CD14-positive monocyte (primary cell): Measurements from ENCODE around the gene HES6. TPM values are rescaled to one million over a fixed set of nuclear protein-coding genes. Genes with fewer than 3 reads are reported as not detected.

ENCODE experiments used
- DNase-seq, 3 donors: peaks; one replicate each; pipeline ENCODE4 v3.0.0-alpha.2; 2011 to 2022
- H2AFZ ChIP-seq: 2 replicates; pipeline ENCODE4 v1.6.0; 2012; ENCODE audit warnings: mild to moderate bottlenecking, low read depth, low read length, inconsistent platforms; ENCODE audit not compliant: insufficient read depth, poor library complexity, severe bottlenecking
- H3K27ac ChIP-seq, 2 donors: 1 replicate in 1 of 2; 2 replicates in 1 of 2; pipeline ENCODE4 v1.5.1; 2012 to 2013; ENCODE audit warnings: low read length in 2 of 2, control low read depth in 1 of 2, inconsistent platforms in 1 of 2, low read depth in 1 of 2, mild to moderate bottlenecking in 1 of 2
- H3K27me3 ChIP-seq, 2 donors: one replicate each; pipeline versions ENCODE4 v1.6.0 to v1.6.1; 2011 to 2013; ENCODE audit warnings: low read length in 2 of 2; ENCODE audit not compliant: control insufficient read depth in 2 of 2, insufficient read depth in 2 of 2
- H3K36me3 ChIP-seq, 2 donors: replicated peaks in 1 of 2; 1 replicate in 1 of 2; 2 replicates in 1 of 2; pipeline versions ENCODE4 v1.5.1 to v1.6.1; 2012 to 2013; ENCODE audit warnings: low read length in 2 of 2, control low read depth in 1 of 2, inconsistent platforms in 1 of 2, mild to moderate bottlenecking in 1 of 2; ENCODE audit not compliant: insufficient read depth in 2 of 2, control insufficient read depth in 1 of 2
- H3K4me1 ChIP-seq, 2 donors: 1 replicate in 1 of 2; 2 replicates in 1 of 2; pipeline versions ENCODE4 v1.5.1 to v1.6.1; 2012 to 2013; ENCODE audit warnings: low read length in 2 of 2, control low read depth in 1 of 2, inconsistent platforms in 1 of 2, mild to moderate bottlenecking in 1 of 2, moderate library complexity in 1 of 2; ENCODE audit not compliant: insufficient read depth in 2 of 2, control insufficient read depth in 1 of 2
- H3K4me2 ChIP-seq: replicated peaks from 2 replicates; pipeline ENCODE3; 2012; ENCODE audit warnings: low read length, moderate library complexity, mild to moderate bottlenecking; ENCODE audit not compliant: poor library complexity, severe bottlenecking; ENCODE audit errors: extremely low read depth
- H3K4me3 ChIP-seq, 3 experiments: fragments of 200-600 bp in 1 of 3; sonication (generic) in 1 of 3; replicated peaks in 1 of 3; 1 replicate in 2 of 3; 2 replicates in 1 of 3; pipeline ENCODE4 v1.5.1; 2011 to 2013; ENCODE audit warnings: low read length in 3 of 3, mild to moderate bottlenecking in 3 of 3, control low read depth in 2 of 3, low read depth in 2 of 3, inconsistent platforms in 1 of 3, moderate library complexity in 1 of 3
- H3K79me2 ChIP-seq: 2 replicates; pipeline ENCODE4 v1.6.0; 2012; ENCODE audit warnings: mild to moderate bottlenecking, control low read depth, inconsistent platforms, low read length, moderate library complexity; ENCODE audit not compliant: insufficient read depth
- H3K9ac ChIP-seq: 2 replicates; pipeline ENCODE4 v1.6.0; 2017; ENCODE audit warnings: low read length, mild to moderate bottlenecking; ENCODE audit not compliant: insufficient read depth, poor library complexity, severe bottlenecking
- H3K9me3 ChIP-seq, 2 donors: replicated peaks in 1 of 2; 1 replicate in 1 of 2; 2 replicates in 1 of 2; pipeline versions ENCODE4 v1.5.1 to v1.6.1; 2012 to 2013; ENCODE audit warnings: low read length in 2 of 2, control low read depth in 1 of 2; ENCODE audit not compliant: control insufficient read depth in 1 of 2, insufficient read depth in 1 of 2
- H4K20me1 ChIP-seq: 2 replicates; pipeline ENCODE4 v1.6.0; 2012; ENCODE audit warnings: mild to moderate bottlenecking, low read length, control low read depth, moderate library complexity; ENCODE audit not compliant: insufficient read depth
- H3K27ac Mint-ChIP-seq, 7 donors: one replicate each; pipeline ENCODE4 v1.8.0; 2020; ENCODE audit warnings: mild to moderate bottlenecking in 7 of 7, mixed read lengths in 7 of 7, moderate library complexity in 6 of 7, inconsistent platforms in 2 of 7
- H3K27me3 Mint-ChIP-seq, 3 donors: one replicate each; pipeline ENCODE4 v1.8.0; 2021 to 2022; ENCODE audit warnings: low read depth in 3 of 3, mild to moderate bottlenecking in 3 of 3, mixed read lengths in 3 of 3, moderate library complexity in 3 of 3, inconsistent platforms in 1 of 3
- H3K36me3 Mint-ChIP-seq, 2 donors: one replicate each; pipeline ENCODE4 v1.8.0; 2020; ENCODE audit warnings: mixed read lengths in 2 of 2, inconsistent platforms in 1 of 2, mild to moderate bottlenecking in 1 of 2
- H3K4me1 Mint-ChIP-seq: one replicate; pipeline ENCODE4 v1.8.0; 2020; ENCODE audit warnings: mild to moderate bottlenecking, mixed read lengths
- H3K4me3 Mint-ChIP-seq, 2 donors: one replicate each; pipeline ENCODE4 v1.8.0; 2020; ENCODE audit warnings: mild to moderate bottlenecking in 2 of 2, mixed read lengths in 2 of 2, moderate library complexity in 1 of 2
- H3K9me3 Mint-ChIP-seq, 7 donors: one replicate each; pipeline ENCODE4 v1.8.0; 2020 to 2022; ENCODE audit warnings: mixed read lengths in 7 of 7, mild to moderate bottlenecking in 6 of 7, moderate library complexity in 6 of 7, inconsistent platforms in 2 of 7
- WGBS: methylation state at CpG from one replicate; pipeline ENCODE4 v1.1.5; 2013; ENCODE audit warnings: missing lambda C conversion rate; ENCODE audit not compliant: insufficient coverage; 5-methylcytosine and 5-hydroxymethylcytosine counted together
- intact Hi-C, 2 donors: fragments of 100-400 bp; cut with micrococcal nuclease; formaldehyde crosslinking; loops; one replicate each; pipeline versions ENCODE4 v1.15.0 to v1.15.1; 2023
- polyA plus RNA-seq, 3 donors: library from polyadenylated mRNA; depleted of rRNA in 1 of 3; unstranded in 2 of 3; stranded (reverse) in 1 of 3; fragments of 300-500 nt in 2 of 3; fragments of >200 nt in 1 of 3; fragmentation: Illumina TruSeq in 2 of 3; gene quantifications; 1 replicate in 2 of 3; 2 replicates in 1 of 3; pipeline ENCODE4 v1.2.3, GENCODE V29; 2012 to 2021
- TF ChIP-seq, protein P1 (sequence below): fragments of 200-600 bp; IDR thresholded peaks from one replicate; pipeline ENCODE4 v1.8.0; 2022; ENCODE audit warnings: antibody characterized with exemption, mild to moderate bottlenecking

HES6 gene
- polyA plus RNA-seq, 3 donors, result 2.1 to 4.0 (median 2.8) TPM

DNA sequence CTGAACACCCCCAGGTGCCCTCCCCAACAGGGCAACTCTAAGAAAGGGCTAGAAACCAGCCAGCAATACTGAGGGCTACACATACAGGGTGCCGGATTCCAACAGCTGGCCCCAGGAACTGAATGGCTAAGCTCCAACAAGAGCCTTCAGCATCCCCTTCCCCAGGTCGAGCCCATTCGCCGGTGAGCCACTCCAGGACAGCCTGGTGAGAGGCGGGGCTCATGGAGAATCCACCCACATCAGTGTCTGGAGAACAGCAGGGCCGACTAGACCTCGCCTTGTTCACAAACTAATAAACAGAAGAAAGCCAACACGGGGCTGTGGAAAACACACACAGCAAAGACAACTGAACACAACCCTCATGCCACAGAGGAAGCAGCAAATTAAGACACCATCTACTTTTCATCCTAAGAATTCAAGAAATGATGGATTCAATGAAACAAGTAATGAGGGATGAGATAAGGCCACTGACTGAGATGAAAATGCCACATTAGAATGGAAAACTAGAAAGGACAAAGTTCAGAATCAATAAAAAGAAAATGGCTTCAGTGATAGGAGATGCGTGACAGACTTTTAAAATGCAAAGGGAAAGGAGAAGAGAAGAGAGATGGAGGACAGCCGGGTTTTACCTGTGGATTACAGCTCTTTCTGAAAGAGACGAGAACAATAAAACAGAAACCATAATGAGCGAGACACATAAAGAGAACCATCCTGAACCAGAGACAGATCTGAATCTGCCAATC lies 40.4 kb upstream of the HES6 start:
- no peaks in the 10 kb centered on the region for H3K9me3 ChIP-seq
- Mint-ChIP-seq H3K9me3 (peaks cover 0 to 3% (median 0%) of the 10 kb centered on the region in 7 donors), H3K4me3 (no peak overlapping the region), H3K36me3 (peaks cover 30 to 48% of the 10 kb centered on the region in 2 donors), H3K4me1 (peaks cover 12% of the 10 kb centered on the region), H3K27me3 (no peaks in the 10 kb centered on the region), H3K27ac (no peak overlapping the region)
- no peak overlapping the region for H3K27ac ChIP-seq
- H3K4me2 ChIP-seq, result no peak overlapping the region
- peaks cover 24 to 26% of the 10 kb centered on the region in 2 donors for H3K36me3 ChIP-seq
- peaks cover 71% of the 10 kb centered on the region for H4K20me1 ChIP-seq
- H3K27me3 ChIP-seq, result no peaks in the 10 kb centered on the region
- no peak for DNase-seq
- no peak overlapping the region for H3K9ac ChIP-seq
- 98% methylated on average over 7 of the region's 12 CpGs for WGBS
- intact Hi-C loops, result no loop called here
- H3K79me2 ChIP-seq, result peaks cover 56% of the 10 kb centered on the region
- H2AFZ ChIP-seq, result no peak overlapping the region
- H3K4me1 ChIP-seq, result no peaks in the 10 kb centered on the region
- H3K4me3 ChIP-seq, result no peak overlapping the region
- TF ChIP-seq, protein P1, sequence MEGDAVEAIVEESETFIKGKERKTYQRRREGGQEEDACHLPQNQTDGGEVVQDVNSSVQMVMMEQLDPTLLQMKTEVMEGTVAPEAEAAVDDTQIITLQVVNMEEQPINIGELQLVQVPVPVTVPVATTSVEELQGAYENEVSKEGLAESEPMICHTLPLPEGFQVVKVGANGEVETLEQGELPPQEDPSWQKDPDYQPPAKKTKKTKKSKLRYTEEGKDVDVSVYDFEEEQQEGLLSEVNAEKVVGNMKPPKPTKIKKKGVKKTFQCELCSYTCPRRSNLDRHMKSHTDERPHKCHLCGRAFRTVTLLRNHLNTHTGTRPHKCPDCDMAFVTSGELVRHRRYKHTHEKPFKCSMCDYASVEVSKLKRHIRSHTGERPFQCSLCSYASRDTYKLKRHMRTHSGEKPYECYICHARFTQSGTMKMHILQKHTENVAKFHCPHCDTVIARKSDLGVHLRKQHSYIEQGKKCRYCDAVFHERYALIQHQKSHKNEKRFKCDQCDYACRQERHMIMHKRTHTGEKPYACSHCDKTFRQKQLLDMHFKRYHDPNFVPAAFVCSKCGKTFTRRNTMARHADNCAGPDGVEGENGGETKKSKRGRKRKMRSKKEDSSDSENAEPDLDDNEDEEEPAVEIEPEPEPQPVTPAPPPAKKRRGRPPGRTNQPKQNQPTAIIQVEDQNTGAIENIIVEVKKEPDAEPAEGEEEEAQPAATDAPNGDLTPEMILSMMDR, result no peak

DNA sequence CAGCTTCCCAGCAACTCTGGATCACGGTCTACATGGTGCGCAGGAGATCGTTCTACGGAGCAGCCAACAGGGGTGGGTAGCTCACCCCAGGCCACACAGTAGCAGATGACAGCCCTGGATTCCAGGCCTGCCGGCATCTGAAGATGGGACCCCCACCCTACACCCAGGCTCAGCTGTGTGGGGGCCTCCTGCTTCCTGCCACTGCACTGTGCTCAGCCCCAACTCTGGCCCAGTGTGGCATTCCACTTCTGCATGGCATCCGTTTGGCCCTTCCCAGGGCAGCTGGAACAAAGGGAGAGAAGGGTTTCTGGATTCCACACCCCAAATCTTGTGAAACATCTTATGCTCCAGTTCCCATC lies 39.5 kb upstream of the HES6 start:
- peaks cover 10% of the 10 kb centered on the region for H3K4me1 Mint-ChIP-seq
- H3K79me2 ChIP-seq, result peaks cover 49% of the 10 kb centered on the region
- H3K27ac ChIP-seq, result no peak overlapping the region
- peaks cover 39 to 51% of the 10 kb centered on the region in 2 donors for H3K36me3 Mint-ChIP-seq
- H3K4me2 ChIP-seq, result no peak overlapping the region
- H3K9me3 Mint-ChIP-seq, result peaks cover 0 to 3% (median 0%) of the 10 kb centered on the region in 7 donors
- H3K4me3 ChIP-seq, result no peak overlapping the region
- no peaks in the 10 kb centered on the region for H3K27me3 Mint-ChIP-seq
- H4K20me1 ChIP-seq, result peaks cover 66% of the 10 kb centered on the region
- no peaks in the 10 kb centered on the region for H3K9me3 ChIP-seq
- TF ChIP-seq, protein P1, result no peak
- peaks cover 32 to 35% of the 10 kb centered on the region in 2 donors for H3K36me3 ChIP-seq
- H3K4me1 ChIP-seq, result no peaks in the 10 kb centered on the region
- DNase-seq, result no peak
- H3K27me3 ChIP-seq, result no peaks in the 10 kb centered on the region
- H3K27ac Mint-ChIP-seq, result no peak overlapping the region
- intact Hi-C loops, result no loop called here
- no peak overlapping the region for H2AFZ ChIP-seq
- 87% methylated on average over 4 of the region's 6 CpGs for WGBS
- no peak overlapping the region for H3K4me3 Mint-ChIP-seq
- no peak overlapping the region for H3K9ac ChIP-seq
